Activated T-helper 1 cell treated with anti-CD3 and anti-CD28 coated beads, Interleukin-12 subunit alpha, Interleukin-12 subunit beta, Interleukin-2, Interleukin-4 antibody, amounts not matched to agents 30 ng/mL and 10 ng/mL and 1 ng/mL, durations not matched to agents 14 hours and 24 hours and 36 hours (primary cell): ENCODE results near the gene TNFRSF6B. TPM values are rescaled to one million over a fixed set of nuclear protein-coding genes. Genes with fewer than 3 reads are reported as not detected.
"Not testable (repeated sequence)": the region's sequence is repeated elsewhere in the genome, so short reads cannot be mapped to it uniquely, and the experiment has no call there.

Experiments used
- DNase-seq: peaks from one replicate; pipeline ENCODE4 v3.0.0; 2021; ENCODE audit warnings: low spot score
- H3K27ac Mint-ChIP-seq: one replicate; pipeline ENCODE4 v1.8.0; 2021; ENCODE audit warnings: mild to moderate bottlenecking, mixed read lengths
- H3K27me3 Mint-ChIP-seq: one replicate; pipeline ENCODE4 v1.8.0; 2022; ENCODE audit warnings: mild to moderate bottlenecking, moderate library complexity, mixed read lengths; ENCODE audit not compliant: insufficient read depth
- H3K36me3 Mint-ChIP-seq: one replicate; pipeline ENCODE4 v1.8.0; 2021; ENCODE audit warnings: low read depth, mixed read lengths
- H3K4me1 Mint-ChIP-seq: one replicate; pipeline ENCODE4 v1.8.0; 2021; ENCODE audit warnings: low read depth, mixed read lengths
- H3K4me3 Mint-ChIP-seq: one replicate; pipeline ENCODE4 v1.8.0; 2021; ENCODE audit warnings: mild to moderate bottlenecking, moderate library complexity, mixed read lengths
- H3K9me3 Mint-ChIP-seq: one replicate; pipeline ENCODE4 v1.8.0; 2021; ENCODE audit warnings: mixed read lengths
- intact Hi-C: fragments of 100-400 bp; cut with micrococcal nuclease; formaldehyde crosslinking; loops from one replicate; pipeline ENCODE4 v1.15.1; 2024
- total RNA-seq: library from RNA; stranded (reverse); gene quantifications from 2 replicates; pipeline ENCODE4 v1.2.3, GENCODE V29; 2022

The TNFRSF6B gene
- total RNA-seq, 1 donor from 2014 or later, result not detected

DNA sequence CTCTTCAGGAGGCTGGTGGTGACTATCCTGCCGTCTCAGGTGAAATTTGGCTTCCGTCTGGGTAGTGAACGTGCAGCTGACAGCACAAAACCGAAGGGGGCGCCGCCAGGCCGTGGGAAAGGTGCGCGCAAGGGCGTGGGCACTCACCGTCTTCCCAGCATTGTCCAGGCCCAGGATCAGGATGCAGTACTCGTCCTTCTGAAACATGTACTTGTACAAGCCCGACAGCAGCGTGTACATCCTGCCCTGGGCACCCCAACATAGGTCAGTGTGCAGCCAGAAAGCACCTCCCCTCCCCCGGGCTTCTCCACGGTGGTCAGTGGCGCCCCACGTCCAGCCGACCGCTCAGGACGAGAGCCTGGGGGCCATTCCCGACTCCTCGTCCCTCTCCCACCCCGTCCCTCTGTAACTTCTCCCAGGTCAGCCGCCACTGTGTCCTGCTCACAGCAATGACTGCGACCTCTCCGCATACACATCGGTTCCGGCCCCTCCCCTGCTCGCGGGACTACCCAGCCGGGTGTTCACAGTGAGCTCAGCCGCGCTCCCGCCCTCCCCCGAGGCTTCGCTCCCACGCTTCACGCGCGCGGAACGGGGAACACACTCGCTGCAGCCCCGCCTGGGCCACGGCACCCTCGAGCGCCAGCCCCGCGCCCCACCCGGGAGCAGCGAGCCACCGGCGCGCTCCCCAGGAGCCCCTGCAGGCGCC is 10.6 kb downstream of the TNFRSF6B start:
- DNase-seq, result peak; percentile 49
- H3K9me3 Mint-ChIP-seq, result no peaks in the 10 kb centered on the region

DNA sequence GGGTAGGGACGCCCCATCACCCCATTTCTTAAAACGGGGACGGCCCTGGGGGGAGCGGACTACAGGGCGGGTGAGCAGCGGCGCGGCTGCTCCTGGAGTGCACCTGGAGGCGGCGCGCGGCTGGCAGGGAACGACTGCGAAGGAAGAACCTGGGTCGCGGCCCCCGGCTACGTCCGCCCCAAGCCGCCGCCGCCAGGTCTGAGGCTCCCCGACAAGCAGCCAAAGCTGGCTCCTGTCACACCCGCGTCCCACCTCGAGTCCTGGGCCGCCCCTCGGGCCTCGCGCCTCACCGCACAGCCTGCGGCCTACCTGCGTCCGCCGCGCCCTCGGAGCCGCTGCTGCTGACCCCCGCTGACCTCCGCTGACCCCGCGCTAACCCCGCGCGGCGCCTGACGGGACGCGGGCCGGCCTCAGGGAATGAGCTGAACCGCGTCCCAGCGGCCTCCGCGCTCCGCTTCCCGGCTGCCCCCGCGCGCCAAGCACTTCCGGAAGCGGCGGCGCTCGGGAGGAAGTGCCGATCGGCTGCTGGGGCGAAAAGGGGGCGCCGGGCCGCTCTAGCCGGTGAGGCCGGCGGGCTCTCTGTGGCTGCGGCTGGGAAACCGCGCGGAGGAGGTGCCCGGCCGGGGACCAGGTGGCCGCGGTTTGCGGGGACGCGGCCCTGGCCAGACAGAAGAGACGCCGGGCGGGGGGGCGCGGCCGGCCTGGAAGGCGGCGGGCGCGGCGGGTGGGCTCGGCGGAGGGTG is 11.3 kb downstream of the TNFRSF6B start, which contains the start of the genes ARFRP1 and ZGPAT:
ARFRP1 (minus strand) TSS at position 419 of the 743 bp plus-strand sequence. CDS start 885 bp downstream, outside the sequence.
ZGPAT (plus strand) TSS at position 482 of the 743 bp plus-strand sequence. CDS start 542 bp downstream, outside the sequence.
- Mint-ChIP-seq H3K27ac (peak within 1 kb of the TSS; percentile 86), H3K36me3 (peaks cover 39% of the 10 kb centered on the region), H3K4me1 (peaks cover 31% of the 10 kb centered on the region), H3K9me3 (no peaks in the 10 kb centered on the region), H3K4me3 (peak within 1 kb of the TSS; percentile 94), H3K27me3 (no peaks in the 10 kb centered on the region)
- intact Hi-C loops, result loop anchor here (1.0 to 2.0 kb wide), 9 partner anchors 23 to 356 kb away; partner anchors contain the start of genes PTK6, RTEL1, TCEA2 and TPD52L2
- peak; percentile 88 for DNase-seq

More for the DNA sequence above, 10.6 kb downstream of the TNFRSF6B start:
- peak overlapping the region; percentile 94 for H3K4me3 Mint-ChIP-seq
- peak overlapping the region; percentile 86 for H3K27ac Mint-ChIP-seq
- intact Hi-C loops, result loop anchor here (1.0 to 2.0 kb wide), 8 partner anchors 24 to 356 kb away; partner anchors contain the start of genes RTEL1, TCEA2, TPD52L2 and UCKL1
- no peaks in the 10 kb centered on the region for H3K27me3 Mint-ChIP-seq
- peaks cover 24% of the 10 kb centered on the region for H3K4me1 Mint-ChIP-seq
- H3K36me3 Mint-ChIP-seq, result peaks cover 33% of the 10 kb centered on the region

DNA sequence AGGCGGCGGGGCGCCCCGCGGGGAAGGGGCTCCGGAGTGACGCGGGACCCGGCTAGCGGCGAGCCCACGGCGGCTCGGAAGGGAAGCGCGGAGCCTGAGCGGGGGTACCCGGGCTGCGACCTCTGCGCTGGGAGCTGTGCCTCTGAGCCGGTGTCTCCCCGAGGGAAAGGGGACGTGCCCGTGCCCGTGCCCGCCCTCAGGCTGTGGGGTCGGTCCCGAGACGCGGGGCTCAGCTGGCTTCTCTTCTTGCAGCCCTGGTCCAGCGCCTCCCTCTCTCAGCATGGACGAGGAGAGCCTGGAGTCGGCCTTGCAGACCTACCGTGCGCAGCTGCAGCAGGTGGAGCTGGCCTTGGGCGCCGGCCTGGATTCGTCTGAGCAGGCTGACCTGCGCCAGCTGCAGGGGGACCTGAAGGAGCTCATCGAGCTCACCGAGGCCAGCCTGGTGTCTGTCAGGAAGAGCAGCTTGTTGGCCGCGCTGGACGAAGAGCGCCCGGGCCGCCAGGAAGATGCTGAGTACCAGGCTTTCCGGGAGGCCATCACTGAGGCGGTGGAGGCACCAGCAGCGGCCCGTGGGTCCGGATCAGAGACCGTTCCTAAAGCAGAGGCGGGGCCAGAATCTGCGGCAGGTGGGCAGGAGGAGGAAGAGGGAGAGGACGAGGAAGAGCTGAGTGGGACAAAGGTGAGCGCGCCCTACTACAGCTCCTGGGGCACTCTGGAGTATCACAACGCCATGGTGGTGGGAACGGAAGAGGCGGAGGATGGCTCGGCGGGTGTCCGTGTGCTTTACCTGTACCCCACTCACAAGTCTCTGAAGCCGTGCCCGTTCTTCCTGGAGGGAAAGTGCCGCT is 12.1 kb downstream of the TNFRSF6B start:
- Mint-ChIP-seq H3K4me1 (peaks cover 34% of the 10 kb centered on the region), H3K36me3 (peaks cover 40% of the 10 kb centered on the region), H3K27me3 (no peaks in the 10 kb centered on the region), H3K9me3 (no peaks in the 10 kb centered on the region), H3K27ac (peak overlapping the region; percentile 68), H3K4me3 (peak overlapping the region; percentile 86)
- DNase-seq, result no peak
- intact Hi-C loops, result loop anchor here (2.0 kb wide), 1 partner anchor 172 kb away; the partner anchor contains the start of gene PTK6

DNA sequence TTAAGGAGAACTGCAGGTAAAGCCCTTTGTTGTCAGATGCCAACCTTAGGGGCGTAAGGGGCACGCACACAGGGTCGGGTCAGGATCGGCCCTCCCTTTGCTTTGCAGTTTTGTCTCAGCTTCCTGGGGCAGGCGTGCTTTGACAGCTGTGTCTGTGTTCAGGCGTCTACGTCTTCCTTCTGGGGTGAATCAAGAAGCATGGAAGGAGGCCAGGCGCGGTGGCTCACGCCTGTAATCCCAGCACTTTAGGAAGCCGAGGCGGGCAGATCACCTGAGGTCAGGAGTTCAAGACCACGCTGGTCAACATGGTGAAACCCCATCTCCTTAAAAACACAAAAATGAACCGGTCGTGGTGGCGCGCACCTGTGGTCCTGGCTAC is 12.7 kb downstream of the TNFRSF6B start:
- peaks cover 34% of the 10 kb centered on the region for H3K4me1 Mint-ChIP-seq
- H3K27ac Mint-ChIP-seq, result no peak overlapping the region

DNA sequence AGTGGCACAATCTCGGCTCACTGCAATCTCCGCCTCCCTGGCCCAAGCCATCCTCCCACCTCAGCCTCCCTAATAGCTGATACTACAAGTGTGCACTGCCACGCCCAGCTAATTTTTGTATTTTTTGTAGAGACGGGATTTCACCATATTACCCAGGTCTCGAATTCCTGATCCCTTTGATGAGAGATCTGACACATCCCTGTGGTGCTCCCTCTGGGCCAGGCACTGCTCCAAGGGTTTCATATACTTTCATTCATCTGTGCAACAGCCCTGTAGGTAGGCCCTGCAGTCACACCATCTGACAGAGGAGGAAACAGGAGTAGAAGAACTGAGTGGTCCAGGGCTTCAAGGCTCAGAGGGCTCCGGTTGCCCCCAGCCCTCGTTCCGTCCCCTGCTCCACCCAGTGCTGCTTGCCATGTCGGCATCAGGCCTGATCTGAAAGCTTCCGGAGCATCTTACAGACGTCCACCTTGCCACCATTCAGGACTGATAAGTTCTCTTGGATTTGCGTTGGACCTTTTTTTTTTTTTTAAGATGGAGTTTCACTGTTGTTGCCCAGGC is 14.7 kb downstream of the TNFRSF6B start:
- H3K27ac Mint-ChIP-seq, result no peak overlapping the region
- DNase-seq, result no peak
- H3K4me3 Mint-ChIP-seq, result peak overlapping the region; percentile 71
- H3K4me1 Mint-ChIP-seq, result peaks cover 34% of the 10 kb centered on the region
- H3K9me3 Mint-ChIP-seq, result peaks cover 2% of the 10 kb centered on the region
- H3K36me3 Mint-ChIP-seq, result peaks cover 54% of the 10 kb centered on the region
- intact Hi-C loops, result no loop called here
- no peaks in the 10 kb centered on the region for H3K27me3 Mint-ChIP-seq

More for the DNA sequence above, 12.7 kb downstream of the TNFRSF6B start:
- intact Hi-C loops, result loop anchor here (2.0 kb wide), 1 partner anchor 172 kb away; the partner anchor contains the start of gene PTK6
- H3K4me3 Mint-ChIP-seq, result peak overlapping the region; percentile 86
- DNase-seq, result no peak
- H3K9me3 Mint-ChIP-seq, result no peaks in the 10 kb centered on the region
- peaks cover 43% of the 10 kb centered on the region for H3K36me3 Mint-ChIP-seq
- no peaks in the 10 kb centered on the region for H3K27me3 Mint-ChIP-seq

GRCh38 chr20:63712191-63712590 is 15.7 kb downstream of the TNFRSF6B start:
- intact Hi-C loops, result no loop called here
- Mint-ChIP-seq H3K27me3 (no peaks in the 10 kb centered on the region), H3K36me3 (peaks cover 58% of the 10 kb centered on the region), H3K9me3 (peaks cover 4% of the 10 kb centered on the region), H3K27ac (no peak overlapping the region), H3K4me3 (no peak overlapping the region), H3K4me1 (peaks cover 26% of the 10 kb centered on the region)
- no peak for DNase-seq

- no peak overlapping the region for H3K27ac Mint-ChIP-seq
- H3K4me3 Mint-ChIP-seq, result no peak overlapping the region
- peaks cover 70% of the 10 kb centered on the region for H3K36me3 Mint-ChIP-seq
- H3K4me1 Mint-ChIP-seq, result peaks cover 24% of the 10 kb centered on the region
- no peak for DNase-seq
- peaks cover 11% of the 10 kb centered on the region for H3K9me3 Mint-ChIP-seq
- H3K27me3 Mint-ChIP-seq, result no peaks in the 10 kb centered on the region
- intact Hi-C loops, result no loop called here
Measured at GRCh38 chr20:63714858-63715257, 18.4 kb downstream of the TNFRSF6B start.

DNA sequence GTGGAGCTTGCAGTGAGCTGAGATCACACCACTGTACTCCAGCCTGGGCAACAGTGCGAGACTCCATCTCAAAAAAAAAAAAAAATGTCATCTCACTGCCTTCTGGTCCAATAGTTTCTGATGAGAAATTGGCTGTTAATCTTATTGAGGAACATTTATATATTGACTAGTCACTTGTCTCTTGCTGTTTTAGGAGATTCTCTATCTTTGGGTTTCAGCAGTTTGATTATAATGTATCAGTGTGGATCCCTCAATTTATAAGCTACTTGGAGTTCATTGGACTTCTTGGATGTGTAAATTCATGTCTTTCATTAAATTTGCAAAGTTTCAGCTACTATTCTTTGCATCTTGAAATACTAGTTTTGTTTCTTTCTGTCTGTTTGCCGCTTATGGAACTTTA is 22.5 kb downstream of the TNFRSF6B start:
- H3K4me3 Mint-ChIP-seq, result no peak overlapping the region
- peaks cover 57% of the 10 kb centered on the region for H3K36me3 Mint-ChIP-seq
- no peak overlapping the region for H3K27ac Mint-ChIP-seq
- H3K4me1 Mint-ChIP-seq, result peaks cover 15% of the 10 kb centered on the region
- intact Hi-C loops, result no loop called here
- H3K27me3 Mint-ChIP-seq, result no peaks in the 10 kb centered on the region
- peaks cover 11% of the 10 kb centered on the region for H3K9me3 Mint-ChIP-seq
- DNase-seq, result no peak

DNA sequence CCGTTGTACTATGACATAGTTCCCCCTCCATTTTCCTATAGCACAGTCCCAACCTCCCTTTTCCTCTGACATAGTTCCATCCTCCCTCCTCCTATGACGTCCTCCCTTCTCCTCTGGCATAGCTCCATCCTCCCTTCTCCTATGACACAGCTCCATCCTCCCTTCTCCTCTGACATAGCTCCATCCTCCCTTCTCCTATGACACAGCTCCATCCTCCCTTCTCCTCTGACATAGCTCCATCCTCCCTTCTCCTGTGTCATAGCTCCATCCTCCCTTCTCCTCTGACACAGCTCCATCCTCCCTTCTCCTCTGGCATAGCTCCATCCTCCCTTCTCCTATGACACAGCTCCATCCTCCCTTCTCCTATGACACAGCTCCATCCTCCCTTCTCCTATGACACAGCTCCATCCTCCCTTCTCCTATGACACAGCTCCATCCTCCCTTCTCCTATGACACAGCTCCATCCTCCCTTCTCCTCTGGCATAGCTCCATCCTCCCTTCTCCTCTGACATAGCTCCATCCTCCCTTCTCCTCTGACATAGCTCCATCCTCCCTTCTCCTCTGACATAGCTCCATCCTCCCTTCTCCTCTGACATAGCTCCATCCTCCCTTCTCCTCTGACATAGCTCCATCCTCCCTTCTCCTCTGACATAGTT is 26.6 kb downstream of the TNFRSF6B start:
- H3K27me3 Mint-ChIP-seq, H3K27ac Mint-ChIP-seq: not testable (repeated sequence)

DNA sequence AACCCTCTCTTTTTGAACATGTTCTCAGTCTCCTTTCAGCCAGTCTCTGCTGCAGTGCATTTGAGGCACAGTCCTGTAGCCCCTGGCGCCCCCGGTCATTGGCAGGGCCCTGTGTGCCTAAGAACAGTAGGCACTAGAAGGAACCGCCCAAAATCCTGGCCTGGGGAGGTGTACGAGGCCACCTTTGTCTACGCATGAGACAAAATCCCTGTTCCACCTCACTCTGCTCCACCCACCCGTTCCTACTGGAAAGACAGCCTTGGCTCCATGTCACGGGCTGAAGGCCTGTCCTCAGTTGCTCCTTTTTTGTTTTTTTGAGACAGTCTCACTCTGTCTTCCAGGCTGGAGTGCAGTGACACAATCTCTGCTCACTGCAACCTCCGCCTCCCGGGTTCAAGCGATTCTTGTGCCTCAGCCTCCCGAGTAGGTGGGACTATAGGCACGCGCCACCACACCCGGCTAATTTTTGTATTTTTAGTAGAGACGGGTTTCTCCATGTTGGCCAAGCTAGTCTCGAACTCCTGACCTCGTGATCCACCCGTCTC is 33.8 kb downstream of the TNFRSF6B start:
- not testable (repeated sequence) for H3K27me3 Mint-ChIP-seq, H3K9me3 Mint-ChIP-seq, DNase-seq
- H3K4me1 Mint-ChIP-seq, result peaks cover 37% of the 10 kb centered on the region
- H3K4me3 Mint-ChIP-seq, result peak overlapping the region; percentile 28
- peaks cover 31% of the 10 kb centered on the region for H3K36me3 Mint-ChIP-seq
- intact Hi-C loops, result loop anchor here (2.0 to 10.0 kb wide), 4 partner anchors 23 to 245 kb away; partner anchors contain the start of genes ARFRP1, SAMD10 and TPD52L2
- peak overlapping the region; percentile 45 for H3K27ac Mint-ChIP-seq

More for the DNA sequence above, 26.6 kb downstream of the TNFRSF6B start:
- H3K4me3 Mint-ChIP-seq, DNase-seq, intact Hi-C loops: not testable (repeated sequence)
- Mint-ChIP-seq H3K9me3 (peaks cover 16% of the 10 kb centered on the region), H3K36me3 (peaks cover 46% of the 10 kb centered on the region), H3K4me1 (peaks cover 28% of the 10 kb centered on the region)

- intact Hi-C loops, result loop anchor here (1.0 to 10.0 kb wide), 5 partner anchors 8 to 243 kb away; partner anchors contain the start of genes ARFRP1, SAMD10, SLC2A4RG and TPD52L2
- Mint-ChIP-seq H3K9me3 (peaks cover 3% of the 10 kb centered on the region), H3K27me3 (no peaks in the 10 kb centered on the region), H3K36me3 (peaks cover 31% of the 10 kb centered on the region), H3K27ac (no peak overlapping the region), H3K4me1 (peaks cover 44% of the 10 kb centered on the region), H3K4me3 (no peak overlapping the region)
- no peak for DNase-seq
Measured at GRCh38 chr20:63731410-63731809, 35.0 kb downstream of the TNFRSF6B start.
